Neural cell (in vitro differentiated cells): ENCODE measurements around the gene TAOK2.

ENCODE experiments used
- CTCF ChIP-seq: fragments of 450-650 bp; IDR thresholded peaks from 2 replicates; pipeline ENCODE4 v1.5.1; 2014; ENCODE audit warnings: antibody characterized with exemption, mild to moderate bottlenecking, moderate library complexity; ENCODE audit not compliant: poor library complexity, severe bottlenecking
- EP300 ChIP-seq: fragments of 450-650 bp; conservative IDR thresholded peaks from 2 replicates; pipeline ENCODE4 v1.6.1; 2014; ENCODE audit warnings: antibody characterized with exemption, mild to moderate bottlenecking, moderate library complexity; ENCODE audit not compliant: poor library complexity, severe bottlenecking
- EZH2 ChIP-seq: fragments of 200-600, 300-800 bp; shearing (Covaris generic), sonication (generic); IDR thresholded peaks from 2 replicates; pipeline ENCODE4 v1.6.1; 2014; ENCODE audit warnings: antibody characterized with exemption, low read length, borderline replicate concordance, mild to moderate bottlenecking; ENCODE audit not compliant: insufficient read depth, poor library complexity, severe bottlenecking
- POLR2AphosphoS5 ChIP-seq: IDR thresholded peaks from 2 replicates; pipeline ENCODE4 v1.6.1; 2012
- REST ChIP-seq: IDR thresholded peaks from 2 replicates; pipeline ENCODE4 v1.6.1; 2012; ENCODE audit warnings: borderline replicate concordance
- SMC3 ChIP-seq: fragments of 450-650 bp; conservative IDR thresholded peaks from 2 replicates; pipeline ENCODE4 v1.6.1; 2014; ENCODE audit warnings: antibody characterized with exemption, mild to moderate bottlenecking, moderate library complexity; ENCODE audit not compliant: poor library complexity
- TAF1 ChIP-seq: IDR thresholded peaks from 2 replicates; pipeline ENCODE4 v1.6.1; 2012; ENCODE audit warnings: low read depth

- TF ChIP-seq CTCF (no peak), REST (no peak), EZH2 (no peak), TAF1 (no peak), POLR2AphosphoS5 (no peak), EP300 (no peak), SMC3 (no peak)
Observed at GRCh38 chr16:29972992-29973383, 680 bp upstream of the TAOK2 start.
